Left cardiac atrium (tissue), 4 donors: ENCODE data around the gene ZNF580. TPM values are rescaled to one million over a fixed set of nuclear protein-coding genes. Genes with fewer than 3 reads are reported as not detected.

Experiments used
- ATAC-seq, 2 donors: fragments of 200-7000 bp; cut with Tn5 transposase; one replicate each; pipeline ENCODE4 v1.9.1; 2020; ENCODE audit warnings: mild to moderate bottlenecking in 2 of 2, moderate library complexity in 2 of 2
- DNase-seq: peaks from one replicate; pipeline ENCODE4 v3.0.0-alpha.2; 2020
- intact Hi-C, 2 donors: fragments of 100-400 bp; cut with DNase I; formaldehyde crosslinking; loops; one replicate each; pipeline versions ENCODE4 v1.14.1 to v1.15.1; 2022 to 2023
- total RNA-seq, 2 donors: library from RNA; stranded (reverse); fragmentation: NEBNext Ultra II Directional; extraction: Animal tissue kit (Norgen Biotek cat#: 25700); gene quantifications; one replicate each; pipeline ENCODE4 v1.2.1, GENCODE V29; 2021
- donor health status: DM: no; HTN: yes; CAD: no.
- donor health status: DM: no; HTN: yes; CAD: no; lungs with severe emphysema.
- donor health status: DM: yes; HTN: yes; CAD: no.
- donor health status: Dilated cardiomyopathy.

Gene ZNF580
- total RNA-seq, 2 donors from 2014 or later: 17.7 to 27.7 TPM

DNA sequence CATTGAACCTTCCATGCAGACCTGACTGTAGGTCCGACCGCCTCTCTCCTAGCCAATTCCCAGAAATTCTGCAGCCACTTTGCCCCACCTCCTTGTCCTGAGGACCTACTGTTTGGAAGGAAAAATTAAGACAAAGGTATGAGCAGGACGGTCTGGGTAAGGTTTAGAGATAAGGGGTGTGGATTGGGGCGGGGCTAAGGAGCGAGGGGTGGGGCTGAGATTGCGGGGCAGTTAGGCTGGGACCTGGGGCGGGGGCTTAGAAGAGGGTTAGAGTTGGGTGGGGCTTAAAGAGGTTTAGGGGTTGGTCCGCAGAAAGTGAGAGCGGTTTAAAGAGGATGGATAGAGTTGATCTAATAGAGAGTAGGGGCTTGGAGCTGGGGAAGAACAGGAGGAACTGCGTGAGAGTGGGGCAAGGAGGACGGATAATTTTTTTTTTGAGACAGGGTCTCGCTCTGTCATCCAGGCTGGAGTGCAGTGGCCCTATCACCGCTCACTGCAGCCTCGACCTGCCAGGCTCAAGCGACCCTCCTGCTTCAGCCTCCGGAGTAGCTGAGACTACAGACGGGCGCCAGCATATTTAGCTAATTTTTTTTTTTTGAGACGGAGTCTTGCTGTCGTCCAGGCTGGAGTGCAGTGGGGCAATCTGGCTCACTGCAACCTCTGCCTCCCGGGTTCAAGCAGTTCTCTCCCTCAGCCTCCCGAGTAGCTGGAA lies 37.1 kb upstream of the ZNF580 start:
- ATAC-seq (no peak), DNase-seq (no peak)
- intact Hi-C loops: loop anchor here in 1 of 2 donors (10.0 kb wide), 1 partner anchor 89 kb away; no protein-coding TSS in a partner anchor

GRCh38 chr19:55605207-55605636 lies 35.6 kb upstream of the ZNF580 start:
- ATAC-seq: peak; percentile 86 to 87
- DNase-seq: peak; percentile 99
- intact Hi-C loops: loop anchor here (5.0 to 10.0 kb wide), 2 partner anchors 88 to 90 kb away; no protein-coding TSS in a partner anchor

- ATAC-seq: peak; percentile 50 to 55
Measured at GRCh38 chr19:55605637-55606470, 34.9 kb upstream of the ZNF580 start, which contains the start of gene ZNF865. Gene ZNF865, plus strand, starts transcription at chr19:55605647. Its CDS starts 7,972 bp downstream, at chr19:55613619.

DNA sequence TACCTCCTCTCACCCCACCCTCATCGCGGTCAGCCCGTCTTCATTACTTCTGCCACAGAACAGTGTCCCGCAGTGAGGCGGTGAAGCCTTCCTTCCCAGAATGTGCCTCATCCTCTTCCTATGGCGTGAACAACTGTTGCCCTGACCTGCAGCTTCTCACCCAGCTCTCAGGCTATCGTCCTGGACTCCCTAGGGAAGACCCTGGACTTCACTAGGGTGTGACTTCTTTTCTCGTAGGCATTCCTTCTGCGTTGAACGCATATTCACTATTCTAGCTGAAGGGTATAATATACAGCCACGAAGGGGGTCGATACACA lies 34.4 kb upstream of the ZNF580 start:
- intact Hi-C loops: loop anchor here (5.0 to 10.0 kb wide), 2 partner anchors 89 to 92 kb away; no protein-coding TSS in a partner anchor
- ATAC-seq: no peak
- DNase-seq: no peak

More at GRCh38 chr19:55605637-55606470, 34.9 kb upstream of the ZNF580 start, which contains the start of gene ZNF865:
- DNase-seq: peak; percentile 71
- intact Hi-C loops: loop anchor here (5.0 to 10.0 kb wide), 2 partner anchors 89 to 91 kb away; no protein-coding TSS in a partner anchor

- intact Hi-C loops: loop anchor here (5.0 to 10.0 kb wide), 2 partner anchors 90 to 92 kb away; no protein-coding TSS in a partner anchor
- DNase-seq: no peak
- no peak for ATAC-seq
Measured at GRCh38 chr19:55606817-55607216, 34.0 kb upstream of the ZNF580 start.

GRCh38 chr19:55609326-55609725 lies 31.5 kb upstream of the ZNF580 start:
- no peak for DNase-seq
- no peak for ATAC-seq
- intact Hi-C loops: loop anchor here (5.0 to 10.0 kb wide), 2 partner anchors 92 to 95 kb away; no protein-coding TSS in a partner anchor

GRCh38 chr19:55611300-55611982 lies 29.4 kb upstream of the ZNF580 start:
- DNase-seq (no peak), ATAC-seq (peak; percentile 63 to 76)
- intact Hi-C loops: no loop called here

DNA sequence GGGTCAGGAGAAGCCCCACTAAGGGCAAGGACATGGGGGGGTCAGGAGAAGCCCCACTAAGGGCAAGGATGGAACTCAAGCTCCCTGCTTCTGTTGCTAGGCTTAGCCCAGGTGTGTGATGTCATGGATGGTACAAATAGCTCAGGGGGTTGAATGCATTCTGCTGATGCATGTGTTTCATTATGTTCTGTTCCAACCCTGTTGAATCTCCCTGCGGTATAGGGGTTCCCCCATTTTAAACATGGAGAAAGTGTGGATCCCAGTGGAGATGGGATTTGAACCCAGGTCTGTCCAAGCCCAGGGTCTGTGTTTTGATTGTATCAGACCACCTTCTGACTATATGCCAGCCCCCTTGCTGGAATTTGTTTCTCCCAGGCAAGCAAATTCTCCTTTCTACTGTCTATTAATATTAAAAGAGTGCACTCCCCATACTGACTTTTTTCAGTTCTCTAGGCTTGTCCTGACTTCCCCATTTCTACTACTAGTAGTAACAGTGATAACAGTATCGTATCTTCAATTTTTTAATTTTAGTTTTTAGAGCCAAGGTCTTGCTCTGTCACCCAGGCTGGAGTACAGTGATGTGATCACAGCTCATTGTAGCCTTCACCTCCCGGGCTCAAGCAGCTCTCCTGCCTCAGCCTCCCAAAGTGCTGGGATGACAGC lies 28.7 kb upstream of the ZNF580 start:
- DNase-seq (no peak), ATAC-seq (no peak)
- intact Hi-C loops: no loop called here

DNA sequence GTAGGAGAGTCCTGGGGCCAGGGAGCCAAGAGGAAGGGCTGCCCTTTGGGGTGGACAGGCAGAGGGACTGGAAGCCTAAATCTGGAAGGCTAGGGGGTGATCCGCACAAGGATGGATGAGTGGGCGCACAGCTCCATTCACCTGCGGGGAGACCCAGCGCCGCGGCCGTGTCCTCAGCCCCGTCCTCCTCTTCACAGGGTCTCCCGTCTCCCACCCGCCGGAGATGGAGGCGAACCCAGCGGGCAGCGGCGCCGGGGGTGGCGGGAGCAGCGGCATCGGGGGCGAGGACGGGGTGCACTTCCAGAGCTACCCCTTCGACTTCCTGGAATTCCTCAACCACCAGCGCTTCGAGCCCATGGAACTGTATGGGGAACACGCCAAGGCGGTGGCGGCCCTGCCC lies 27.4 kb upstream of the ZNF580 start:
- ATAC-seq (no peak), DNase-seq (no peak)
- intact Hi-C loops: no loop called here

DNA sequence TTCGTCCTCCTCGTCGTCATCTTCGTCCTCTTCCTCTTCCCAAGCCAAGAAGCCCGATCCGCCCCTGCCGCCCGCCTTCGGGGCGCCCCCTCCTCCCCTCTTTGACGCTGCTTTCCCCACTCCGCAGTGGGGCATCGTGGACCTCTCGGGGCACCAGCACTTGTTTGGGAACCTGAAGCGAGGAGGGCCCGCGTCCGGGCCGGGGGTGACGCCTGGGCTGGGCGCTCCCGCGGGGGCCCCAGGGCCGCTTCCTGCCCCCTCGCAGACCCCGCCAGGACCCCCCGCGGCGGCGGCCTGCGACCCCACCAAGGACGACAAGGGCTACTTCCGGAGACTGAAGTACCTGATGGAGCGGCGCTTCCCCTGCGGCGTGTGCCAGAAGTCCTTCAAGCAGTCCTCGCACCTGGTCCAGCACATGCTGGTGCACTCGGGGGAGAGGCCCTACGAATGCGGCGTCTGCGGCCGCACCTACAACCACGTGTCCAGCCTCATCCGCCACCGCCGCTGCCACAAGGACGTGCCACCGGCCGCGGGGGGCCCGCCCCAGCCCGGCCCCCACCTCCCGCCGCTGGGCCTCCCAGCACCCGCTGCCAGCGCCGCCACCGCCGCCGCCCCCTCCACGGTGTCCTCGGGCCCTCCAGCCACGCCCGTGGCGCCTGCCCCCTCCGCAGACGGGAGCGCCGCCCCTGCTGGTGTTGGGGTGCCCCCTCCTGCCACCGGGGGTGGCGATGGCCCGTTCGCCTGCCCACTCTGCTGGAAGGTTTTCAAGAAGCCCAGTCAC lies 26.7 kb upstream of the ZNF580 start:
- no peak for DNase-seq
- intact Hi-C loops: no loop called here
- no peak for ATAC-seq

- DNase-seq (no peak), ATAC-seq (no peak)
- intact Hi-C loops: no loop called here
Measured at GRCh38 chr19:55614711-55615542, 25.9 kb upstream of the ZNF580 start.

DNA sequence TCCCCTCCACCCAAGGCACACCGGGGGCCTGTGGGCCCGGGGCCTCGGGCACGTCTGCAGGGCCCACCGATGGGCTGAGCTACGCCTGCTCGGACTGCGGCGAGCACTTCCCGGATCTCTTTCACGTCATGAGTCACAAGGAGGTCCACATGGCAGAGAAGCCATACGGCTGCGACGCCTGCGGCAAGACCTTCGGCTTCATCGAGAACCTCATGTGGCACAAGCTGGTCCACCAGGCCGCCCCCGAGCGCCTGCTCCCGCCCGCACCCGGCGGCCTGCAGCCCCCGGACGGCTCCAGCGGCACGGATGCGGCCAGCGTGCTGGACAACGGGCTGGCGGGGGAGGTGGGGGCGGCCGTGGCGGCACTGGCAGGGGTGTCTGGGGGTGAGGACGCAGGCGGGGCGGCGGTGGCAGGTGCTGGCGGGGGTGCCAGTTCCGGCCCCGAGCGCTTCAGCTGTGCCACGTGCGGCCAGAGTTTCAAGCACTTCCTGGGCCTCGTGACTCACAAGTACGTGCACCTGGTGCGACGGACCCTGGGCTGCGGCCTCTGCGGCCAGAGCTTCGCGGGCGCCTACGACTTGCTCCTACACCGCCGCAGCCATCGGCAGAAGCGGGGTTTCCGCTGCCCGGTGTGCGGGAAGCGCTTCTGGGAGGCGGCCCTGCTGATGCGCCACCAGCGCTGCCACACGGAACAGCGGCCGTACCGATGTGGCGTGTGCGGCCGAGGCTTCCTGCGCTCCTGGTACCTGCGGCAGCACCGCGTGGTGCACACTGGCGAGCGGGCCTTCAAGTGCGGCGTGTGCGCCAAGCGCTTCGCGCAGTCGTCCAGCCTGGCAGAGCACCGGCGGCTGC lies 25.0 kb upstream of the ZNF580 start:
- ATAC-seq: no peak
- DNase-seq: no peak
- intact Hi-C loops: no loop called here

GRCh38 chr19:55616395-55616875 lies 24.4 kb upstream of the ZNF580 start:
- DNase-seq (no peak), ATAC-seq (no peak)
- intact Hi-C loops: no loop called here

DNA sequence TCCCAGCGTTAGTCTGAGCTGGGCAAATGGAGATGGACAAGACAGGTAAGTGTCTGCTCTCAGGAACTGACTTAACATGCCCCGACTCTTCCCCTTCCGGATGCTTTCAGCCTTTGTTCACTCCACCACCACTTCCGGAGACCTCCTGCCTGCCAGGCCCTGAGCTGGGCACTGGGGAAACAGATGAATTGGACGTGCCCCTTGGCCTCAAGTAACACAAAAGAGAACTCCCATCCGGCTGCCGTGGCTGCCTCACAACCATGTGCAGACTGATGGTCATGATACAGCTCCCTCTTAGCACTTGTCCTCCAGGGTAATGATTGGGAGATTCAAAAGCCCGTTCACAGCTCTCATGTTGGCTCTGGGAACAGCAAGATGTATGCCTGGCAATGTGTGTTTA lies 23.4 kb upstream of the ZNF580 start:
- no peak for ATAC-seq
- intact Hi-C loops: no loop called here
- DNase-seq: no peak

DNA sequence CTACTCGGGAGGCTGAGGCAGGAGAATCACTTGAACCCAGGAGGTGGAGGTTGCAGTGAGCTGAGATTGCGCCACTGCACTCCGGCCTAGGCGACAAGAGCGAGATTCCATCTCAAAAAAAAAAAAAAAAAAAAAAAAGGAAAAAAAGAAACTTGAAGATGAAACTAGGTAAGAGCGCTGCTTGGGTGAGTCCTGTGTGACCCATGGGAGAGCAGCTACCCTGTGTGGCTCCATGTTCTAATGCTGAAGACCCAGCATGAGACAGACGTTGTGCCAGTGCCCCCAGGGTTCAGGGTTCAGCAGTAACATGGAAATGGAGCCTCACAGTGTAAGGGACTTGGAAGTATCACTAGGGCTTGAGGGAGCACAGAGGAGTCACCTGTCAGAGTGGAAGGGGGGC lies 22.4 kb upstream of the ZNF580 start:
- DNase-seq (no peak), ATAC-seq (no peak)
- intact Hi-C loops: no loop called here

GRCh38 chr19:55619286-55619685 lies 21.5 kb upstream of the ZNF580 start:
- ATAC-seq: no peak
- no peak for DNase-seq
- intact Hi-C loops: no loop called here
